Hepatocyte (in vitro differentiated cells): ENCODE data around the gene RPS6KA2. TPM values are rescaled to one million over a fixed set of nuclear protein-coding genes. Genes with fewer than 3 reads are reported as not detected.

Source experiments
- DNase-seq: peaks from one replicate; pipeline ENCODE4 v3.0.0-alpha.2; 2016; ENCODE audit warnings: low spot score
- H2AFZ ChIP-seq: fragments of 200-600 bp; sonication (generic); 2 replicates; pipeline ENCODE4 v1.6.0; 2016; ENCODE audit warnings: antibody characterized with exemption, mild to moderate bottlenecking
- H3K27ac ChIP-seq: fragments of 200-600 bp; sonication (generic); 2 replicates; pipeline ENCODE4 v1.5.1; 2016; ENCODE audit warnings: mild to moderate bottlenecking
- H3K27me3 ChIP-seq: fragments of 200-600 bp; sonication (generic); 2 replicates; pipeline ENCODE4 v1.6.1; 2016
- H3K36me3 ChIP-seq: fragments of 200-600 bp; sonication (generic); replicated peaks from 2 replicates; pipeline ENCODE4 v1.5.1; 2016; ENCODE audit warnings: low read depth; ENCODE audit not compliant: insufficient read depth
- H3K4me1 ChIP-seq: fragments of 200-600 bp; sonication (generic); 2 replicates; pipeline ENCODE4 v1.5.1; 2016; ENCODE audit warnings: mild to moderate bottlenecking, moderate library complexity; ENCODE audit not compliant: insufficient read depth
- H3K4me2 ChIP-seq: fragments of 200-600 bp; sonication (generic); 2 replicates; pipeline ENCODE4 v1.6.0; 2016
- H3K4me3 ChIP-seq: fragments of 200-600 bp; sonication (generic); 2 replicates; pipeline ENCODE4 v1.5.1; 2016; ENCODE audit warnings: mild to moderate bottlenecking
- H3K79me2 ChIP-seq: fragments of 200-600 bp; sonication (generic); 2 replicates; pipeline ENCODE4 v1.6.0; 2017; ENCODE audit warnings: mild to moderate bottlenecking
- H3K9me2 ChIP-seq: fragments of 200-600 bp; sonication (generic); replicated peaks from 2 replicates; pipeline ENCODE4 v1.6.0; 2017; ENCODE audit warnings: mild to moderate bottlenecking; ENCODE audit not compliant: insufficient read depth
- H3K9me3 ChIP-seq: fragments of 200-600 bp; sonication (generic); 2 replicates; pipeline ENCODE4 v1.5.1; 2016; ENCODE audit warnings: low read depth, mild to moderate bottlenecking
- H4K20me1 ChIP-seq: fragments of 200-600 bp; sonication (generic); 2 replicates; pipeline ENCODE4 v1.6.0; 2016; ENCODE audit warnings: mild to moderate bottlenecking; ENCODE audit not compliant: insufficient read depth, poor library complexity, severe bottlenecking
- CTCF ChIP-seq: fragments of 200-600 bp; sonication (generic); IDR thresholded peaks from 2 replicates; pipeline ENCODE4 v1.5.1; 2016; ENCODE audit warnings: antibody characterized with exemption, mild to moderate bottlenecking; ENCODE audit not compliant: poor library complexity
- EZH2 ChIP-seq: fragments of 200-600 bp; sonication (generic); IDR thresholded peaks from 2 replicates; pipeline ENCODE4 v1.6.1; 2016; ENCODE audit warnings: antibody characterized with exemption, mild to moderate bottlenecking, borderline replicate concordance
- EZH2phosphoT487 ChIP-seq: fragments of 200-600 bp; sonication (generic); IDR thresholded peaks from one replicate; pipeline ENCODE4 v1.6.1; 2018; ENCODE audit warnings: antibody characterized with exemption, mild to moderate bottlenecking, low read depth, moderate library complexity; ENCODE audit not compliant: unreplicated experiment, severe bottlenecking
- WGBS: methylation state at CpG from one replicate; pipeline ENCODE4 v1.1.6; 2016; ENCODE audit warnings: low lambda C conversion rate; ENCODE audit errors: missing lambda C conversion rate; 5-methylcytosine and 5-hydroxymethylcytosine counted together
- polyA plus RNA-seq: library from polyadenylated mRNA; unstranded; fragments of >200 nt; fragmentation: Nextera tagmentation; extraction: Ambion mirVana; gene quantifications from 2 replicates; pipeline ENCODE4 v1.2.1, GENCODE V29; 2016
- total RNA-seq: library from RNA; depleted of rRNA; stranded (reverse); fragments of >200 nt; gene quantifications from 2 replicates; pipeline ENCODE4 v1.2.3, GENCODE V29; 2014

Gene RPS6KA2
- total and polyA plus RNA-seq, 2 experiments from 2014 or later = 27.7 to 29.2 TPM

GRCh38 chr6:166469426-166469961 lies 157.6 kb downstream of the RPS6KA2 start:
- WGBS = 96% methylated on average over 13 of the region's 14 CpGs
- Histone ChIP-seq H3K36me3 (no peaks in the 10 kb centered on the region), H2AFZ (no peak overlapping the region), H3K27ac (no peak overlapping the region), H3K27me3 (no peaks in the 10 kb centered on the region), H3K4me3 (no peak overlapping the region), H3K9me3 (no peaks in the 10 kb centered on the region), H3K9me2 (no peaks in the 10 kb centered on the region), H3K79me2 (no peaks in the 10 kb centered on the region), H3K4me1 (no peaks in the 10 kb centered on the region), H4K20me1 (no peaks in the 10 kb centered on the region), H3K4me2 (no peak overlapping the region)
- no peak for TF ChIP-seq EZH2phosphoT487
- TF ChIP-seq CTCF = no peak
- TF ChIP-seq EZH2 = no peak
- DNase-seq = no peak

GRCh38 chr6:166467436-166468000 lies 159.5 kb downstream of the RPS6KA2 start:
- no peak overlapping the region for H3K27ac ChIP-seq
- no peaks in the 10 kb centered on the region for H3K27me3 ChIP-seq
- no peak overlapping the region for H2AFZ ChIP-seq
- no peaks in the 10 kb centered on the region for H3K79me2 ChIP-seq
- no peak for DNase-seq
- H3K4me3 ChIP-seq = no peak overlapping the region
- no peaks in the 10 kb centered on the region for H3K36me3 ChIP-seq
- 97% methylated on average over 9 of the region's 9 CpGs for WGBS
- no peaks in the 10 kb centered on the region for H3K4me1 ChIP-seq
- TF ChIP-seq EZH2 = no peak
- TF ChIP-seq CTCF = no peak
- no peak for TF ChIP-seq EZH2phosphoT487
- H3K9me2 ChIP-seq = no peaks in the 10 kb centered on the region
- no peaks in the 10 kb centered on the region for H3K9me3 ChIP-seq
- H3K4me2 ChIP-seq = no peak overlapping the region
- no peaks in the 10 kb centered on the region for H4K20me1 ChIP-seq

GRCh38 chr6:166466178-166467122 lies 160.6 kb downstream of the RPS6KA2 start:
- H3K27me3 ChIP-seq = no peaks in the 10 kb centered on the region
- H3K4me3 ChIP-seq = no peak overlapping the region
- H3K9me2 ChIP-seq = no peaks in the 10 kb centered on the region
- no peaks in the 10 kb centered on the region for H4K20me1 ChIP-seq
- H2AFZ ChIP-seq = no peak overlapping the region
- H3K4me2 ChIP-seq = no peak overlapping the region
- TF ChIP-seq EZH2 = no peak
- TF ChIP-seq EZH2phosphoT487 = no peak
- no peak for TF ChIP-seq CTCF
- whole genome bisulfite sequencing = 57% methylated on average over 9 of the region's 9 CpGs
- H3K36me3 ChIP-seq = no peaks in the 10 kb centered on the region
- H3K9me3 ChIP-seq = no peaks in the 10 kb centered on the region
- DNase-seq = peak; percentile 45
- no peaks in the 10 kb centered on the region for H3K4me1 ChIP-seq
- H3K27ac ChIP-seq = no peak overlapping the region
- H3K79me2 ChIP-seq = no peaks in the 10 kb centered on the region
